ENCODE data around the gene TRPM3.
"Not testable (repeated sequence)": the region's sequence is repeated elsewhere in the genome, so short reads cannot be mapped to it uniquely, and the experiment has no call there.

The TRPM3 gene

GRCh38 chr9:70760228-70760627 is 361.2 kb downstream of the TRPM3 start:
- TF ChIP-seq CTCF (IDR thresholded peaks at IDR 0.05) = no peak
- H3K27ac ChIP-seq = no peak overlapping the region
- no peak for DNase-seq (ENCODE audit: low spot score)
- no peak overlapping the region for H3K4me3 ChIP-seq

GRCh38 chr9:70753311-70753710 is 368.1 kb downstream of the TRPM3 start:
- no peak for DNase-seq (ENCODE audit: low spot score)
- Histone ChIP-seq H3K4me3 (no peak overlapping the region), H3K27ac (no peak overlapping the region)
- no peak for TF ChIP-seq CTCF (IDR thresholded peaks at IDR 0.05)

GRCh38 chr9:70749066-70749465 is 372.4 kb downstream of the TRPM3 start:
- no peak overlapping the region for H3K27ac ChIP-seq
- DNase-seq (ENCODE audit: low spot score) = no peak
- TF ChIP-seq CTCF (IDR thresholded peaks at IDR 0.05) = no peak
- no peak overlapping the region for H3K4me3 ChIP-seq

- no peak for DNase-seq (ENCODE audit: low spot score)
- no peak overlapping the region for H3K27ac ChIP-seq
- H3K4me3 ChIP-seq = no peak overlapping the region
- TF ChIP-seq CTCF (IDR thresholded peaks at IDR 0.05) = no peak
Measured at GRCh38 chr9:70747261-70747718, 374.1 kb downstream of the TRPM3 start.

GRCh38 chr9:70746760-70747159 is 374.7 kb downstream of the TRPM3 start:
- no peak overlapping the region for H3K4me3 ChIP-seq
- DNase-seq (ENCODE audit: low spot score) = no peak
- TF ChIP-seq CTCF (IDR thresholded peaks at IDR 0.05) = no peak
- no peak overlapping the region for H3K27ac ChIP-seq

GRCh38 chr9:70746316-70746715 is 375.1 kb downstream of the TRPM3 start:
- TF ChIP-seq CTCF (IDR thresholded peaks at IDR 0.05) = no peak
- no peak for DNase-seq (ENCODE audit: low spot score)
- no peak overlapping the region for H3K4me3 ChIP-seq
- H3K27ac ChIP-seq = no peak overlapping the region

GRCh38 chr9:70724794-70725193 is 396.6 kb downstream of the TRPM3 start:
- H3K27ac ChIP-seq; DNase-seq (ENCODE audit: low spot score); H3K4me3 ChIP-seq: not testable (repeated sequence)

- not testable (repeated sequence) for H3K4me3 ChIP-seq; DNase-seq (ENCODE audit: low spot score); H3K27ac ChIP-seq
Measured at GRCh38 chr9:70724025-70724424, 397.4 kb downstream of the TRPM3 start.

GRCh38 chr9:70706797-70707196 is 414.6 kb downstream of the TRPM3 start:
- DNase-seq (ENCODE audit: low spot score); H3K4me3 ChIP-seq; H3K27ac ChIP-seq: not testable (repeated sequence)

Measured in coronary artery (tissue), 2 donors.